Measurements from ENCODE around the gene POM121L12.

DNA sequence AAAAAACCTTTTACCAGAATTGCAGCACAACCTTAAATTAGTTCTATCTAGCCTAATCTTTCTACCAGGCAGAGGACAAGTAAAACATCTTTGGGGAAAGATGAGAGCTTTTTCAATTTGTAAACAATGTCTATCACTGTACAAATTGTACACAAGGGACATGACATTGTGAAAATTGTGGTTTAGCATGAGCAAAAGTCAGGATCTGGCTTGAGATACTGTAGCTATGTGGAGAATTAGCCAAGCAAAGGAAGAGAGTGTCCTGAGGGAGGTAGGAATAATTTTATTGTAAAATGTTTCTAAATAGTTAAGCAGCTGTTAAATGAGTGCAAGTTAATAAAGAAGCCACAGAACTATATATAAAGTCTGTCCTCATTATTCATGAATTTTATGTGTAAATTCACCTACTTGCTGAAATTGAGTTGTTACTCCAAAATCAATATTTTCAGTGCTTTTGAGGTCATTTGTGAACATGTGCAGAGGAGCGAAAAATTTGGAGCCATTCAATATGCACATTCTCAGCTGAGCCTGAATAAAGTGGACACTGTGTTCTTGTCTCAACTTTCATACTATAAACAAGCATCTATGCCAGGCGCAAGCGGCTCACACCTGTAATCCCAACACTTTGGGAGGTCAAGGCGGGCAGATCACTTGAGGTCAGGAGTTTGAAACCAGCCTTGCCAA lies 42.8 kb upstream of the POM121L12 start:
- TF ChIP-seq SIN3A (IDR thresholded peaks at IDR 0.05; ENCODE audit: borderline replicate concordance, insufficient read depth, low read length) = no peak
- TF ChIP-seq, protein P1, sequence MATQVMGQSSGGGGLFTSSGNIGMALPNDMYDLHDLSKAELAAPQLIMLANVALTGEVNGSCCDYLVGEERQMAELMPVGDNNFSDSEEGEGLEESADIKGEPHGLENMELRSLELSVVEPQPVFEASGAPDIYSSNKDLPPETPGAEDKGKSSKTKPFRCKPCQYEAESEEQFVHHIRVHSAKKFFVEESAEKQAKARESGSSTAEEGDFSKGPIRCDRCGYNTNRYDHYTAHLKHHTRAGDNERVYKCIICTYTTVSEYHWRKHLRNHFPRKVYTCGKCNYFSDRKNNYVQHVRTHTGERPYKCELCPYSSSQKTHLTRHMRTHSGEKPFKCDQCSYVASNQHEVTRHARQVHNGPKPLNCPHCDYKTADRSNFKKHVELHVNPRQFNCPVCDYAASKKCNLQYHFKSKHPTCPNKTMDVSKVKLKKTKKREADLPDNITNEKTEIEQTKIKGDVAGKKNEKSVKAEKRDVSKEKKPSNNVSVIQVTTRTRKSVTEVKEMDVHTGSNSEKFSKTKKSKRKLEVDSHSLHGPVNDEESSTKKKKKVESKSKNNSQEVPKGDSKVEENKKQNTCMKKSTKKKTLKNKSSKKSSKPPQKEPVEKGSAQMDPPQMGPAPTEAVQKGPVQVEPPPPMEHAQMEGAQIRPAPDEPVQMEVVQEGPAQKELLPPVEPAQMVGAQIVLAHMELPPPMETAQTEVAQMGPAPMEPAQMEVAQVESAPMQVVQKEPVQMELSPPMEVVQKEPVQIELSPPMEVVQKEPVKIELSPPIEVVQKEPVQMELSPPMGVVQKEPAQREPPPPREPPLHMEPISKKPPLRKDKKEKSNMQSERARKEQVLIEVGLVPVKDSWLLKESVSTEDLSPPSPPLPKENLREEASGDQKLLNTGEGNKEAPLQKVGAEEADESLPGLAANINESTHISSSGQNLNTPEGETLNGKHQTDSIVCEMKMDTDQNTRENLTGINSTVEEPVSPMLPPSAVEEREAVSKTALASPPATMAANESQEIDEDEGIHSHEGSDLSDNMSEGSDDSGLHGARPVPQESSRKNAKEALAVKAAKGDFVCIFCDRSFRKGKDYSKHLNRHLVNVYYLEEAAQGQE (IDR thresholded peaks at IDR 0.05; ENCODE audit: insufficient read depth in 1 of 2, low read depth in 2 of 2, low read length in 2 of 2) = no peak

Data from PFSK-1 (cell line).